WTC11 (cell line): ENCODE data around the gene PSKH1. TPM values are rescaled to one million over a fixed set of nuclear protein-coding genes. Genes with fewer than 3 reads are reported as not detected.

Experiments
- ATAC-seq: fragments of 200-7000 bp; cut with Tn5 transposase; 2 replicates; pipeline ENCODE4 v1.10.0; 2021; ENCODE audit warnings: mild to moderate bottlenecking, moderate library complexity
- CTCF ChIA-PET: fragments of 300-600 bp; sonication (Branson Sonifier 250); formaldehyde crosslinking; loops from one replicate; lab custom pipeline; 2021; ENCODE audit warnings: antibody characterized with exemption; lab: Charles Lee
- POLR2A ChIA-PET: fragments of 350-600 bp; sonication (Branson Sonifier 250); formaldehyde crosslinking; loops from one replicate; lab custom pipeline; 2021; ENCODE audit warnings: antibody characterized with exemption; lab: Charles Lee
- DNase-seq: peaks from one replicate; pipeline ENCODE4 v3.0.0; 2021; ENCODE audit warnings: low spot score
- H3K27ac Mint-ChIP-seq: 2 replicates; pipeline ENCODE4 v1.8.0; 2021; ENCODE audit warnings: mixed read lengths
- H3K27me3 Mint-ChIP-seq: 2 replicates; pipeline ENCODE4 v1.8.0; 2021; ENCODE audit warnings: low read depth, mild to moderate bottlenecking, moderate library complexity, mixed read lengths
- H3K36me3 Mint-ChIP-seq: 2 replicates; pipeline ENCODE4 v1.8.0; 2021; ENCODE audit warnings: mixed read lengths
- H3K4me1 Mint-ChIP-seq: 2 replicates; pipeline ENCODE4 v1.8.0; 2022; ENCODE audit warnings: mixed read lengths
- H3K4me3 Mint-ChIP-seq: 2 replicates; pipeline ENCODE4 v1.8.0; 2021; ENCODE audit warnings: mild to moderate bottlenecking, moderate library complexity, mixed read lengths
- H3K9me3 Mint-ChIP-seq: 2 replicates; pipeline ENCODE4 v1.8.0; 2021; ENCODE audit warnings: mixed read lengths
- AFF4 ChIP-seq: sonication (generic); formaldehyde crosslinking; IDR thresholded peaks from 2 replicates; pipeline ENCODE4 v1.8.1; 2023; ENCODE audit warnings: mild to moderate bottlenecking, missing genetic modification reagents, borderline replicate concordance
- CTCF ChIP-seq: fragments of 200-600 bp; IDR thresholded peaks from 2 replicates; pipeline ENCODE4 v1.8.0; 2022; ENCODE audit warnings: antibody characterized with exemption
- ESRRA ChIP-seq: sonication (generic); formaldehyde crosslinking; IDR thresholded peaks from 2 replicates; pipeline ENCODE4 v1.8.1; 2022; ENCODE audit warnings: mild to moderate bottlenecking, missing genetic modification reagents, borderline replicate concordance
- ETV6 ChIP-seq: sonication (generic); formaldehyde crosslinking; IDR thresholded peaks from 2 replicates; pipeline ENCODE4 v1.8.1; 2022; ENCODE audit warnings: mild to moderate bottlenecking, missing genetic modification reagents
- FOXJ3 ChIP-seq: sonication (generic); formaldehyde crosslinking; IDR thresholded peaks from 2 replicates; pipeline ENCODE4 v1.9.0; 2021; ENCODE audit warnings: missing genetic modification reagents, mild to moderate bottlenecking, borderline replicate concordance
- FOXP1 ChIP-seq: sonication (generic); formaldehyde crosslinking; IDR thresholded peaks from 2 replicates; pipeline ENCODE4 v1.8.0; 2022; ENCODE audit warnings: missing genetic modification reagents, mild to moderate bottlenecking, moderate library complexity, borderline replicate concordance
- RELA ChIP-seq: sonication (generic); formaldehyde crosslinking; IDR thresholded peaks from 2 replicates; pipeline ENCODE4 v1.8.1; 2022; ENCODE audit warnings: missing genetic modification reagents, mild to moderate bottlenecking, borderline replicate concordance
- SMAD4 ChIP-seq: sonication (generic); formaldehyde crosslinking; IDR thresholded peaks from 2 replicates; pipeline ENCODE4 v1.8.0; 2022; ENCODE audit warnings: mild to moderate bottlenecking, missing genetic modification reagents
- SOX15 ChIP-seq: fragments of 250-450 bp; sonication (Bioruptor Pico); IDR thresholded peaks from 2 replicates; pipeline ENCODE4 v1.9.0; 2021; ENCODE audit warnings: mild to moderate bottlenecking
- TP53 ChIP-seq: sonication (generic); formaldehyde crosslinking; IDR thresholded peaks from 2 replicates; pipeline ENCODE4 v1.8.1; 2023; ENCODE audit warnings: mild to moderate bottlenecking, missing genetic modification reagents
- USF1 ChIP-seq: sonication (generic); formaldehyde crosslinking; IDR thresholded peaks from 2 replicates; pipeline ENCODE4 v1.8.0; 2022; ENCODE audit warnings: mild to moderate bottlenecking, missing genetic modification reagents
- ZNF121 ChIP-seq: sonication (generic); formaldehyde crosslinking; IDR thresholded peaks from 2 replicates; pipeline ENCODE4 v1.8.0; 2023; ENCODE audit warnings: missing genetic modification reagents
- ZNF416 ChIP-seq: fragments of 250-450 bp; sonication (Bioruptor Pico); IDR thresholded peaks from 2 replicates; pipeline ENCODE4 v1.9.0; 2021; ENCODE audit warnings: mild to moderate bottlenecking, inconsistent platforms
- ZNF423 ChIP-seq: fragments of 250-450 bp; sonication (Bioruptor Pico); IDR thresholded peaks from 2 replicates; pipeline ENCODE4 v2.1.2; 2022; ENCODE audit warnings: mild to moderate bottlenecking, moderate library complexity
- ZNF671 ChIP-seq: fragments of 250-450 bp; sonication (Bioruptor Pico); IDR thresholded peaks from 2 replicates; pipeline ENCODE4 v1.8.0; 2021; ENCODE audit warnings: mild to moderate bottlenecking
- total RNA-seq: library from RNA; stranded (reverse); gene quantifications from 3 replicates; pipeline ENCODE4 v1.2.3, GENCODE V29; 2021
- TF ChIP-seq, protein P1 (sequence below): sonication (generic); formaldehyde crosslinking; IDR thresholded peaks from 2 replicates; pipeline ENCODE4 v1.8.1; 2023; ENCODE audit warnings: mild to moderate bottlenecking, missing genetic modification reagents, moderate library complexity
- TF ChIP-seq, protein P2 (sequence below): sonication (generic); formaldehyde crosslinking; IDR thresholded peaks from 2 replicates; pipeline ENCODE4 v1.8.0; 2023; ENCODE audit warnings: missing genetic modification reagents

PSKH1 gene
- total RNA-seq, 1 experiment from 2014 or later = 32.6 TPM

DNA sequence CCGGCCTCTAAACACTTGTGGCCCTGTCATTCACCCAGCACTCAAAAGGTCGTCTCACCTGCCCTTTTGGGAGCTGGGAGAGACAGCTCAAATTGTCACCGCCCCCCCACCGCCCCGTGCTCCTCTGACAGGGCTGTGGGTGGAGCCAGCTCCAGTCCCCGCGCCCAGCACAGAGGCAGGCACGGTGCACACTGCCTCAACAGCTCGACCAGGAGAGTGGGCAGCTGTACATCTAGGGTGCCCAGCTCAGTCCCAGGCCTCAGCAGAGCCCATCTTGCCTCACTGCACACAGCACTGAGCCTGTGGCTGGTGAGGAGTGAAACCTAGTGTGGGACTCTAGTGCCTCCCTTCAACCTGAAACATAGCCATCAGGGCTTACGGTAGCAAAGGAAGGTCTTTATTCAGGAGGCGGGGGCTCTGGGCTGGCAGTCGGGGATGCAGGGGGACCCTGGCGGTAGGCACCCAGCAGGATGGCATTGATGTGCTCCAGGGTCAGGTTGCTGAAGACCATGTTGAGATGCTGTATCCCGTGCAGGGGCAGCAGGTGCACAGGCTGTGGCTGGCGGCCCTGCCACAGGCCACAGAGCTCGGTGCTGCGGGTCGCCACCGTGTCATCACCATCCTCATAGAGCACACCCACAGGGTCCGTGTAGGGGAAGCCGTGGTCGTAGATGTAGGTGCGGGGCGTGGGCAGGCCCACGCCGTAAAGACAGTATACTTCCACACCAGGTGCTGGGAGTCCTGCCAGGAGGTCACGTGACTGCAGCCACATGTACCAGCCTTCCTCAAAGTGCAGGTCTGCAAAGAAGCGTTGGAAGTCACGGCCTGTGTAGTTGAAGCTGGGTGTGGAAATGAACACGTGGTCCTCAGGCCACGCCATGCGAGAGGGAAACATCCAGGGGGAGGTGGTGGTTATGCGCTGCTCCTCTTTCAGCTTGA lies 46.7 kb downstream of the PSKH1 start (continued):
- TF ChIP-seq, protein P1, sequence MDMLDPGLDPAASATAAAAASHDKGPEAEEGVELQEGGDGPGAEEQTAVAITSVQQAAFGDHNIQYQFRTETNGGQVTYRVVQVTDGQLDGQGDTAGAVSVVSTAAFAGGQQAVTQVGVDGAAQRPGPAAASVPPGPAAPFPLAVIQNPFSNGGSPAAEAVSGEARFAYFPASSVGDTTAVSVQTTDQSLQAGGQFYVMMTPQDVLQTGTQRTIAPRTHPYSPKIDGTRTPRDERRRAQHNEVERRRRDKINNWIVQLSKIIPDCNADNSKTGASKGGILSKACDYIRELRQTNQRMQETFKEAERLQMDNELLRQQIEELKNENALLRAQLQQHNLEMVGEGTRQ = peak; percentile 60
- TF ChIP-seq, protein P2, sequence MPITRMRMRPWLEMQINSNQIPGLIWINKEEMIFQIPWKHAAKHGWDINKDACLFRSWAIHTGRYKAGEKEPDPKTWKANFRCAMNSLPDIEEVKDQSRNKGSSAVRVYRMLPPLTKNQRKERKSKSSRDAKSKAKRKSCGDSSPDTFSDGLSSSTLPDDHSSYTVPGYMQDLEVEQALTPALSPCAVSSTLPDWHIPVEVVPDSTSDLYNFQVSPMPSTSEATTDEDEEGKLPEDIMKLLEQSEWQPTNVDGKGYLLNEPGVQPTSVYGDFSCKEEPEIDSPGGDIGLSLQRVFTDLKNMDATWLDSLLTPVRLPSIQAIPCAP (CRISPR knock-in tag) = no peak
- TF ChIP-seq ETV6 (CRISPR knock-in tag) = no peak
- TF ChIP-seq USF1 = 0 out of 2 replicates have a peak, but pooled peaks have one; percentile 19

GRCh38 chr16:67940446-67941089 lies 47.5 kb downstream of the PSKH1 start:
- no peaks in the 10 kb centered on the region for H3K9me3 Mint-ChIP-seq
- H3K4me1 Mint-ChIP-seq = peaks cover 11% of the 10 kb centered on the region
- H3K27me3 Mint-ChIP-seq = no peaks in the 10 kb centered on the region
- ChIA-PET POLR2A (no interaction called here), CTCF (interaction anchor here (1.1 to 5.4 kb wide), 4 partner anchors 41 to 124 kb away, joined by 3 to 61 read pairs (median 8); partner anchors contain the start of genes NRN1L and PSKH1)
- H3K4me3 Mint-ChIP-seq = no peak overlapping the region
- H3K27ac Mint-ChIP-seq = no peak overlapping the region
- ATAC-seq = no peak
- TF ChIP-seq RELA (CRISPR knock-in tag) (no peak), ZNF121 (CRISPR knock-in tag) (peak; percentile 51; the same call in 1 of the 2 replicates)
- no peak for DNase-seq
- H3K36me3 Mint-ChIP-seq = peaks cover 9% of the 10 kb centered on the region; the same call in 1 of the 2 replicates

DNA sequence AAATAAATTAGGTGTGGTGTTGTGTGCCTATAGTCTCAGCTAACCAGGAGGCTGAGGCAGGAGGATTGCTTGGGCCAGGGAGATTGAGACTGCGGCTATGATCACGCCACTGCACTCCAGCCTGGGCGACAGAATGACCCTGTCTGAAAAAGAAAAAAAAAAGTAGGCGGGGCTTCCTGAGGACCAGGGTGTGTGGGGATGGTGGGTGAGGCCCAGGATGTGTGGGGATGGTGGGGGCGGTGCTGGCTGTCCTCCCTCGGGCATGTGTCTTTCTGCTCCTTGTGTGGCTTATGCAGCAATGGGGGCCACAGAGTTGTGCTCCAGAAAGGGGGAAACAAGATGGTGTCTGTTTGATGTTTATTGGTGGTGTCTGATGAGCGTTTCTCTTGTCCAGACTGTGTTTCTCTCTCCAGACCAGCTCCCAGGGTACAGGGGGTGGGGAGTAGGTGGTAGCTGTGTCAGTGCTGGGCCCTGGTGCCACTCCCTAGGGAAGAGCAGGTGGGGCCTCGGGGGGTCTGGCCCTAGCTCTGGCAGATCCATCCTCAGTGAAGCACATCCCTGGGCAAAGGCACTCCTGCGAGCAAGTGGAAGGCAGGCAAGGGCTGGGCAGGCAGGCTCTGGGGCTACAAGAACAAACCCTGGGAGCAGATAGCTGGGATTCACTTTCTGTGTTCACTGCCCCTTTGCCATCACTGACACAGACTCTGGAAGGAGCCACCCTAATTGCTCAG lies 48.6 kb downstream of the PSKH1 start:
- DNase-seq = no peak
- no peaks in the 10 kb centered on the region for H3K27me3 Mint-ChIP-seq
- TF ChIP-seq FOXP1 (CRISPR knock-in tag) = 0 out of 2 replicates have a peak, but pooled peaks have one; percentile 22
- TF ChIP-seq SOX15 (CRISPR knock-in tag) = no peak
- no peak for TF ChIP-seq ESRRA (CRISPR knock-in tag)
- TF ChIP-seq SMAD4 (CRISPR knock-in tag) = no peak
- no peak for TF ChIP-seq ZNF416
- no peak for TF ChIP-seq FOXJ3 (CRISPR knock-in tag)
- no peak for TF ChIP-seq TP53
- TF ChIP-seq, all 79 proteins: peak for 1
- Mint-ChIP-seq H3K4me1 (peaks cover 11% of the 10 kb centered on the region), H3K9me3 (no peaks in the 10 kb centered on the region), H3K27ac (0 out of 2 replicates have a peak overlapping the region, but pooled peaks have one; percentile 45), H3K36me3 (peaks cover 14% of the 10 kb centered on the region), H3K4me3 (no peak overlapping the region)
- ATAC-seq = peak; percentile 7; the same call in 1 of the 2 replicates
- CTCF ChIA-PET = interaction anchor here (0.6 to 5.4 kb wide), 35 partner anchors 7 to 421 kb away, joined by 3 to 61 read pairs (median 5); partner anchors contain the start of genes DDX28, DUS2, NFATC3 and NRN1L
- POLR2A ChIA-PET = interaction anchor here (0.8 to 1.2 kb wide), 2 partner anchors 49 to 58 kb away, joined by 3 to 4 read pairs; partner anchors contain the start of gene PSKH1

GRCh38 chr16:67942200-67942509 lies 49.1 kb downstream of the PSKH1 start:
- peaks cover 7% of the 10 kb centered on the region for H3K4me1 Mint-ChIP-seq
- no peaks in the 10 kb centered on the region for H3K9me3 Mint-ChIP-seq
- POLR2A ChIA-PET = interaction anchor here (0.8 to 1.2 kb wide), 2 partner anchors 49 to 58 kb away, joined by 3 to 4 read pairs; partner anchors contain the start of gene PSKH1
- DNase-seq (peak; percentile 78), ATAC-seq (peak; percentile 83)
- CTCF ChIA-PET = interaction anchor here (0.6 to 5.4 kb wide), 34 partner anchors 7 to 421 kb away, joined by 3 to 61 read pairs (median 6); partner anchors contain the start of genes DDX28, DUS2, NFATC3 and NRN1L
- H3K4me3 Mint-ChIP-seq = no peak overlapping the region
- peaks cover 14% of the 10 kb centered on the region for H3K36me3 Mint-ChIP-seq
- H3K27me3 Mint-ChIP-seq = no peaks in the 10 kb centered on the region
- H3K27ac Mint-ChIP-seq = no peak overlapping the region
- TF ChIP-seq AFF4 (CRISPR knock-in tag) (0 out of 2 replicates have a peak, but pooled peaks have one; percentile 29), CTCF (peak; percentile 63), ZNF671 (CRISPR knock-in tag) (no peak), ZNF423 (CRISPR knock-in tag) (0 out of 2 replicates have a peak, but pooled peaks have one; percentile 50)
